Measurements from ENCODE around the gene WBP2NL. TPM values are rescaled to one million over a fixed set of nuclear protein-coding genes. Genes with fewer than 3 reads are reported as not detected.

WBP2NL gene
- total and polyA plus RNA-seq, 4 donors = 0.12 to 0.50 (median 0.25) TPM

DNA sequence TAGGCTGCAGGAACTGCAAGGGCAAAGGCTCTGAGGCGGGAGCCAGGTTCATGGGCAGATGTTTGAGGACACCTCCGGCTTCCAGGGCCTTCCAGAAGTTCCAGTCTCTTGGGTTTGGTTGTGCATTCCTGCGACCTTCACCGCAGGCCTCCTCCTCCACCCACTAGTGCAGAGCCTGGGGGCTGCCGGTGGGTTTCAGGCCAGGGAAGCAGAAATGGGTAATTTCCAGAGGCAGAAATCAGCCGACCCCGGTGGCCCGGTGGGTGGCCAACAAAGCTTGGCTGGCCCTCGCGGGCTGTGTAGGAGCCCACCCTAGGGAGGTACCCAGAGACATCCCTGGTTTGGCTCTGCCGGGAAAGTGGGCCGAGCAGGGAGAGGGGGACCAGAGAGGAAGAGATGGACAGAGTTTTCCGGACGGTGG, 75.0 kb downstream of the WBP2NL start:
- DNase-seq (ENCODE audit: low spot score) = no peak
- H3K4me1 ChIP-seq (ENCODE audit: control insufficient read depth in 4 of 4, insufficient read depth in 4 of 4, low read length in 3 of 4) = peaks cover 3 to 28% (median 24%) of the 10 kb centered on the region in 4 donors
- H3K9me3 ChIP-seq (ENCODE audit: control insufficient read depth in 4 of 4, low read length in 3 of 4) = peaks cover 0 to 2% (median 0%) of the 10 kb centered on the region in 4 donors
- 82% methylated on average over 14 of the region's 14 CpGs for WGBS
- peak overlapping the region in 1 of 3 donors; percentile 54 for H3K4me3 ChIP-seq (ENCODE audit: low read depth in 1 of 3, low read length in 3 of 3)
- no peak for TF ChIP-seq EGR1 (IDR thresholded peaks at IDR 0.05; ENCODE audit: low read depth in 2 of 2)
- TF ChIP-seq, protein P1, sequence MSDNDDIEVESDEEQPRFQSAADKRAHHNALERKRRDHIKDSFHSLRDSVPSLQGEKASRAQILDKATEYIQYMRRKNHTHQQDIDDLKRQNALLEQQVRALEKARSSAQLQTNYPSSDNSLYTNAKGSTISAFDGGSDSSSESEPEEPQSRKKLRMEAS (IDR thresholded peaks at IDR 0.05) = no peak
- H3K27ac ChIP-seq (ENCODE audit: low read depth in 1 of 2, low read length in 2 of 2) = no peak overlapping the region
- H3K27me3 ChIP-seq (ENCODE audit: control insufficient read depth in 4 of 4, insufficient read depth in 4 of 4, low read length in 3 of 4) = no peaks in the 10 kb centered on the region
- peak overlapping the region in 1 of 2 donors; percentile 40 for H3K9ac ChIP-seq (ENCODE audit: low read depth in 1 of 2, low read length in 2 of 2)
- H3K36me3 ChIP-seq (ENCODE audit: control insufficient read depth in 4 of 4, insufficient read depth in 3 of 4, low read depth in 1 of 4, low read length in 3 of 4) = no peaks in the 10 kb centered on the region

DNA sequence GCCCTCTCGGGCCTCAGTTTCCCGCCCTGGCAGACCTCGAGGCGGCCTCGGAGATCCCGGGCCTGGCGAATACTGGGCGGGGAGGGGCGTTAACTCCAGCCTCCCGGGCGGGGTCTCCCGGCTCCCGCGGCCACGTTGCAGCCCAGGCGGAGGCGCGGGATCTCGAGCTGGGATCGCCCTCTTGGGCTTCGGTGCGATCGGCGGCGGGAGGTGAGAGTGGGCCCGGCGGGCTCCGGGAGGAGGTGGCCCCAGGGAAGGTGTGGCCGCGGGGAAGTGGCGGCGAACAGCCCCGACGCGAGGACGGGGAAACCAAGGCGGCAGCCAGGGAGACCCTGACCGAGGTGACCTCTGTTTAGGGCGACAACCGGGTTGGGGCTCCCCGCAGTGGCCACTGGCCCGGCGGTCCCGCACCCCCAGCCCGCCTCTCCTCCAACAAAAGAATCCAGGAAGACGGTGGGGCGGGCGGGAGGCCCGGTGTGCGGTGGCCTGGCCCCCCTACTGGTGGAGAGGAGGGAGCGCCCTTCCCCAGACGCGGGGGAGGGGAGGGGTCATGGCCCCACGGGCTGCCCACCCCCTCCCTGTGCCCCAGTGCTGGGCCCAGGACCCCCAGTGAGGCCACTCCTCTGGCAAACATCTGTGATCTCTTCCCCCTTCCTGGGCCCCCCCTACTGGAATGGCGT, 75.7 kb downstream of the WBP2NL start, which contains the start of gene PHETA2:
TSS of gene PHETA2 (plus strand) at position 117 of the 680 bp plus-strand sequence. CDS start 3,046 bp downstream, outside the sequence.
- Histone ChIP-seq H3K27me3 (ENCODE audit: control insufficient read depth in 4 of 4, insufficient read depth in 4 of 4, low read length in 3 of 4) (no peaks in the 10 kb centered on the region), H3K9me3 (ENCODE audit: control insufficient read depth in 4 of 4, low read length in 3 of 4) (peaks cover 0 to 2% (median 0%) of the 10 kb centered on the region in 4 donors), H3K4me1 (ENCODE audit: control insufficient read depth in 4 of 4, insufficient read depth in 4 of 4, low read length in 3 of 4) (peaks cover 3 to 34% (median 26%) of the 10 kb centered on the region in 4 donors), H3K36me3 (ENCODE audit: control insufficient read depth in 4 of 4, insufficient read depth in 3 of 4, low read depth in 1 of 4, low read length in 3 of 4) (no peaks in the 10 kb centered on the region), H3K27ac (ENCODE audit: low read depth in 1 of 2, low read length in 2 of 2) (peak within 1 kb of the TSS; percentile 32 to 74), H3K4me3 (ENCODE audit: low read depth in 1 of 3, low read length in 3 of 3) (peak within 1 kb of the TSS; percentile 6 to 54 (median 25)), H3K9ac (ENCODE audit: low read depth in 1 of 2, low read length in 2 of 2) (peak within 1 kb of the TSS in 1 of 2 donors; percentile 40)
- TF ChIP-seq YY1 (IDR thresholded peaks at IDR 0.05) = no peak
- TF ChIP-seq, protein P1 (IDR thresholded peaks at IDR 0.05) = no peak
- WGBS = 11% methylated on average over 55 of the region's 55 CpGs
- DNase-seq (ENCODE audit: low spot score) = peak; percentile 68

DNA sequence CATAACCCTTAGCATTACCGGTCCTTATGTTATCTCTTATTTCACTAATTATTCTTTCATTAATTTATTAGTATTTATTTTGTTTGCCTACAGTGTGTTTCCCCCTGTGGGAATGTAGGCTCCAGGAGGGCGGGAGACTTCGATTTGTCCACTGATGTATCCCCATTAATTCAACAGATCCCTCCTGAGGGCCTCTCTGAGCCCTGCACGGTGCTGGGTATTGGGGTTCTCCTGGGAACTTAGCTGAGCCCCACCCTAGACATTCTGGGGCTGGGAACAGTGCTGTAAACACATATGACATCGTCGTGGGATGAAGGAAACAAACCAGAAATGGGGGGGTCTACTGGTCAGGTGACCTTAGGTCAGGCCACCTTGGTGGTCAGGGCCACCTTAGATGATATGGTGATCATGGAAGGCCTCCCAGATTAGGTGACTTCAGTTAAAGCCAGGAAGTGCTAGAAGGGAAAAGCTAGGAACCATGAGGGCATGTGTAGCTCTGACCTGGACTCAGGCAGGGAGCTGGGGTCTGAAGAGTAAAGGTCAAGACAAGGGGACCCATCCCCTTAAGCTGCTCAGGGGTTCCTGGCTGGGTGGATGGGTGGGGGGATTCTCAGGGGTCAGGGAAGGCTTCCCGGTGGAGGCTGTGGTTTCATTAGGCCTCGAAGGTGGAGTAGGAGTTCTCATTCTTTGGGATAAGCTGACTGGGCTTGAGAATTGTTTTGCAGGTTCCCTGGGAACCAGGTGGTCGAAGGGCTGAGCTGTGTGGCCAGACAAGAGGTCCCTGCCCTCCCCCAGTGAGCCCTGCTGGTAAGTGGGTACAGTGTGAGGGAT, 76.5 kb downstream of the WBP2NL start:
- 83% methylated on average over 9 of the region's 9 CpGs for WGBS
- DNase-seq (ENCODE audit: low spot score) = no peak
- peaks cover 0 to 2% (median 0%) of the 10 kb centered on the region in 4 donors for H3K9me3 ChIP-seq (ENCODE audit: control insufficient read depth in 4 of 4, low read length in 3 of 4)
- peaks cover 1 to 26% (median 18%) of the 10 kb centered on the region in 4 donors for H3K4me1 ChIP-seq (ENCODE audit: control insufficient read depth in 4 of 4, insufficient read depth in 4 of 4, low read length in 3 of 4)
- no peak overlapping the region for H3K9ac ChIP-seq (ENCODE audit: low read depth in 1 of 2, low read length in 2 of 2)
- no peak overlapping the region for H3K27ac ChIP-seq (ENCODE audit: low read depth in 1 of 2, low read length in 2 of 2)
- H3K36me3 ChIP-seq (ENCODE audit: control insufficient read depth in 4 of 4, insufficient read depth in 3 of 4, low read depth in 1 of 4, low read length in 3 of 4) = no peaks in the 10 kb centered on the region
- peak overlapping the region in 2 of 3 donors; percentile 6 to 54 for H3K4me3 ChIP-seq (ENCODE audit: low read depth in 1 of 3, low read length in 3 of 3)
- no peaks in the 10 kb centered on the region for H3K27me3 ChIP-seq (ENCODE audit: control insufficient read depth in 4 of 4, insufficient read depth in 4 of 4, low read length in 3 of 4)
- TF ChIP-seq TAF1 (conservative IDR thresholded peaks at IDR 0.05) (no peak), HNF4G (IDR thresholded peaks at IDR 0.05) (no peak), NR2F2 (IDR thresholded peaks at IDR 0.05) (no peak), RXRA (IDR thresholded peaks at IDR 0.05) (no peak), SP1 (IDR thresholded peaks at IDR 0.05) (no peak), FOXA2 (IDR thresholded peaks at IDR 0.05) (no peak), GABPA (IDR thresholded peaks at IDR 0.05 in 1 of 2, conservative IDR thresholded peaks at IDR 0.05 in 1 of 2) (no peak), YY1 (IDR thresholded peaks at IDR 0.05) (no peak), JUND (IDR thresholded peaks at IDR 0.05) (no peak), RAD21 (IDR thresholded peaks at IDR 0.05) (no peak), FOXA1 (IDR thresholded peaks at IDR 0.05) (no peak), HNF4A (conservative IDR thresholded peaks at IDR 0.05) (no peak)
- TF ChIP-seq, protein P1 (IDR thresholded peaks at IDR 0.05) = no peak
- TF ChIP-seq, protein P2, sequence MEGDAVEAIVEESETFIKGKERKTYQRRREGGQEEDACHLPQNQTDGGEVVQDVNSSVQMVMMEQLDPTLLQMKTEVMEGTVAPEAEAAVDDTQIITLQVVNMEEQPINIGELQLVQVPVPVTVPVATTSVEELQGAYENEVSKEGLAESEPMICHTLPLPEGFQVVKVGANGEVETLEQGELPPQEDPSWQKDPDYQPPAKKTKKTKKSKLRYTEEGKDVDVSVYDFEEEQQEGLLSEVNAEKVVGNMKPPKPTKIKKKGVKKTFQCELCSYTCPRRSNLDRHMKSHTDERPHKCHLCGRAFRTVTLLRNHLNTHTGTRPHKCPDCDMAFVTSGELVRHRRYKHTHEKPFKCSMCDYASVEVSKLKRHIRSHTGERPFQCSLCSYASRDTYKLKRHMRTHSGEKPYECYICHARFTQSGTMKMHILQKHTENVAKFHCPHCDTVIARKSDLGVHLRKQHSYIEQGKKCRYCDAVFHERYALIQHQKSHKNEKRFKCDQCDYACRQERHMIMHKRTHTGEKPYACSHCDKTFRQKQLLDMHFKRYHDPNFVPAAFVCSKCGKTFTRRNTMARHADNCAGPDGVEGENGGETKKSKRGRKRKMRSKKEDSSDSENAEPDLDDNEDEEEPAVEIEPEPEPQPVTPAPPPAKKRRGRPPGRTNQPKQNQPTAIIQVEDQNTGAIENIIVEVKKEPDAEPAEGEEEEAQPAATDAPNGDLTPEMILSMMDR (IDR thresholded peaks at IDR 0.05; ENCODE audit: low read depth, low read length, missing input control) = no peak
- TF ChIP-seq, protein P3, sequence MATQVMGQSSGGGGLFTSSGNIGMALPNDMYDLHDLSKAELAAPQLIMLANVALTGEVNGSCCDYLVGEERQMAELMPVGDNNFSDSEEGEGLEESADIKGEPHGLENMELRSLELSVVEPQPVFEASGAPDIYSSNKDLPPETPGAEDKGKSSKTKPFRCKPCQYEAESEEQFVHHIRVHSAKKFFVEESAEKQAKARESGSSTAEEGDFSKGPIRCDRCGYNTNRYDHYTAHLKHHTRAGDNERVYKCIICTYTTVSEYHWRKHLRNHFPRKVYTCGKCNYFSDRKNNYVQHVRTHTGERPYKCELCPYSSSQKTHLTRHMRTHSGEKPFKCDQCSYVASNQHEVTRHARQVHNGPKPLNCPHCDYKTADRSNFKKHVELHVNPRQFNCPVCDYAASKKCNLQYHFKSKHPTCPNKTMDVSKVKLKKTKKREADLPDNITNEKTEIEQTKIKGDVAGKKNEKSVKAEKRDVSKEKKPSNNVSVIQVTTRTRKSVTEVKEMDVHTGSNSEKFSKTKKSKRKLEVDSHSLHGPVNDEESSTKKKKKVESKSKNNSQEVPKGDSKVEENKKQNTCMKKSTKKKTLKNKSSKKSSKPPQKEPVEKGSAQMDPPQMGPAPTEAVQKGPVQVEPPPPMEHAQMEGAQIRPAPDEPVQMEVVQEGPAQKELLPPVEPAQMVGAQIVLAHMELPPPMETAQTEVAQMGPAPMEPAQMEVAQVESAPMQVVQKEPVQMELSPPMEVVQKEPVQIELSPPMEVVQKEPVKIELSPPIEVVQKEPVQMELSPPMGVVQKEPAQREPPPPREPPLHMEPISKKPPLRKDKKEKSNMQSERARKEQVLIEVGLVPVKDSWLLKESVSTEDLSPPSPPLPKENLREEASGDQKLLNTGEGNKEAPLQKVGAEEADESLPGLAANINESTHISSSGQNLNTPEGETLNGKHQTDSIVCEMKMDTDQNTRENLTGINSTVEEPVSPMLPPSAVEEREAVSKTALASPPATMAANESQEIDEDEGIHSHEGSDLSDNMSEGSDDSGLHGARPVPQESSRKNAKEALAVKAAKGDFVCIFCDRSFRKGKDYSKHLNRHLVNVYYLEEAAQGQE (IDR thresholded peaks at IDR 0.05) = no peak
- TF ChIP-seq, protein P4, sequence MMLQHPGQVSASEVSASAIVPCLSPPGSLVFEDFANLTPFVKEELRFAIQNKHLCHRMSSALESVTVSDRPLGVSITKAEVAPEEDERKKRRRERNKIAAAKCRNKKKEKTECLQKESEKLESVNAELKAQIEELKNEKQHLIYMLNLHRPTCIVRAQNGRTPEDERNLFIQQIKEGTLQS (IDR thresholded peaks at IDR 0.05) = no peak

All from liver (tissue), 9 donors.